Measurements from ENCODE around the gene ULK4.

GRCh38 chr3:41320953-41321641 is 640.8 kb downstream of the ULK4 start:
- TF ChIP-seq TAF7 (optimal IDR thresholded peaks at IDR 0.05; ENCODE audit: borderline replicate concordance, low read depth, low read length): no peak
- no peak for TF ChIP-seq YY1 (IDR thresholded peaks at IDR 0.05; ENCODE audit: low read depth, low read length)
- TF ChIP-seq EGR1 (IDR thresholded peaks at IDR 0.05; ENCODE audit: borderline replicate concordance, low read depth, low read length): no peak
- no peak for TF ChIP-seq POLR2AphosphoS5 (IDR thresholded peaks at IDR 0.05; ENCODE audit: low read depth, low read length)
- TF ChIP-seq EZH2 (IDR thresholded peaks at IDR 0.05; ENCODE audit: low read depth, low read length, severe bottlenecking): no peak
- no peak for TF ChIP-seq POLR2A (IDR thresholded peaks at IDR 0.05; ENCODE audit: control extremely low read depth in 1 of 2, low read depth in 2 of 2, low read length in 2 of 2)
- no peak for TF ChIP-seq SIN3A (conservative IDR thresholded peaks at IDR 0.05 in 1 of 2, IDR thresholded peaks at IDR 0.05 in 1 of 2; ENCODE audit: low read depth in 1 of 2, low read length in 2 of 2)
- TF ChIP-seq KDM5A (IDR thresholded peaks at IDR 0.05; ENCODE audit: low read length): no peak

All from H1 (cell line).